Epithelial cell of proximal tubule (primary cell): Measurements from ENCODE around the gene SRP19. TPM values are rescaled to one million over a fixed set of nuclear protein-coding genes. Genes with fewer than 3 reads are reported as not detected.

Source experiments
- DNase-seq: peaks from one replicate; pipeline ENCODE4 v3.0.0-alpha.2; 2011; ENCODE audit warnings: low read depth
- H3K4me3 ChIP-seq: 2 replicates; pipeline ENCODE4 v1.5.1; 2011; ENCODE audit warnings: low read depth, mild to moderate bottlenecking, low read length
- total RNA-seq: library from RNA; depleted of rRNA; stranded (reverse); fragments of >200 nt; gene quantifications from 2 replicates; pipeline ENCODE4 v1.2.3, GENCODE V29; 2015
- TF ChIP-seq, protein P1 (sequence below): conservative IDR thresholded peaks from 2 replicates; pipeline ENCODE4 v1.5.1; 2012; ENCODE audit warnings: low read depth, mild to moderate bottlenecking, low read length

SRP19 gene
- total RNA-seq, 1 donor from 2014 or later: 75.1 TPM

GRCh38 chr5:112830378-112830777, 30.7 kb upstream of the SRP19 start:
- no peak overlapping the region for H3K4me3 ChIP-seq
- TF ChIP-seq, protein P1, sequence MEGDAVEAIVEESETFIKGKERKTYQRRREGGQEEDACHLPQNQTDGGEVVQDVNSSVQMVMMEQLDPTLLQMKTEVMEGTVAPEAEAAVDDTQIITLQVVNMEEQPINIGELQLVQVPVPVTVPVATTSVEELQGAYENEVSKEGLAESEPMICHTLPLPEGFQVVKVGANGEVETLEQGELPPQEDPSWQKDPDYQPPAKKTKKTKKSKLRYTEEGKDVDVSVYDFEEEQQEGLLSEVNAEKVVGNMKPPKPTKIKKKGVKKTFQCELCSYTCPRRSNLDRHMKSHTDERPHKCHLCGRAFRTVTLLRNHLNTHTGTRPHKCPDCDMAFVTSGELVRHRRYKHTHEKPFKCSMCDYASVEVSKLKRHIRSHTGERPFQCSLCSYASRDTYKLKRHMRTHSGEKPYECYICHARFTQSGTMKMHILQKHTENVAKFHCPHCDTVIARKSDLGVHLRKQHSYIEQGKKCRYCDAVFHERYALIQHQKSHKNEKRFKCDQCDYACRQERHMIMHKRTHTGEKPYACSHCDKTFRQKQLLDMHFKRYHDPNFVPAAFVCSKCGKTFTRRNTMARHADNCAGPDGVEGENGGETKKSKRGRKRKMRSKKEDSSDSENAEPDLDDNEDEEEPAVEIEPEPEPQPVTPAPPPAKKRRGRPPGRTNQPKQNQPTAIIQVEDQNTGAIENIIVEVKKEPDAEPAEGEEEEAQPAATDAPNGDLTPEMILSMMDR: no peak

GRCh38 chr5:112833971-112834370, 27.1 kb upstream of the SRP19 start:
- TF ChIP-seq, protein P1: no peak
- DNase-seq: no peak
- H3K4me3 ChIP-seq: no peak overlapping the region

More at GRCh38 chr5:112830378-112830777, 30.7 kb upstream of the SRP19 start:
- no peak for DNase-seq

DNA sequence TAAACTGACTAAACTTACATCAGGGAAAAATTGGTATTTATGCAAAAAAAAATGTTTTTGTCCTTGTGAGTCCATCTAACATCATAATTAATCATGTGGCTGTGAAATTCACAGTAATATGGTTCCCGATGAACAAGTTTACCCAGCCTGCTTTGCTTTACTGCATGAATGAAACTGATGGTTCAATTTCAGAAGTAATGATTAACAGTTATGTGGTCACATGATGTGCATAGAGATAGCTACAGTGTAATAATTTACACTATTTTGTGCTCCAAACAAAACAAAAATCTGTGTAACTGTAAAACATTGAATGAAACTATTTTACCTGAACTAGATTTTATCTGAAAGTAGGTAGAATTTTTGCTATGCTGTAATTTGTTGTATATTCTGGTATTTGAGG, 16.6 kb upstream of the SRP19 start:
- no peak for DNase-seq
- H3K4me3 ChIP-seq: no peak overlapping the region
- TF ChIP-seq, protein P1: no peak

DNA sequence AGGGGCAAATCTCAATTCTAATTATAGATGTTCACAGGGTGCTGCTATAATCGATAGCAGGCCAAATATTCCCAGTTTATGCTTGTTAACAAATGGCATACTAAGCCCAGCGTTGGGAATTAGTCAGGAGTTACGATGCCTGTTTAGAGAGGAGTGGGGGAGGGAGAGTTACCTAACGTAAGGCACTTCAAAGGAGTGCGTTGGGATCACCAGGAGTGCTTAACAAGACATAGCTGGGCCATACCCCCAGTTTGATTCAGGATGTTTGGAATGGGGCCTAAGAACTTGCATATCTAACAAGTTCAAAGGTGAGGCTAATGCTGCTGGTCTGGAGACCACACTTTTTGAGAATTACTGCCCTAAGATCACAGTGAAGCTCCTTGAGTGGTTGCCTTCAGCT, 14.5 kb upstream of the SRP19 start:
- TF ChIP-seq, protein P1: no peak
- no peak for DNase-seq
- no peak overlapping the region for H3K4me3 ChIP-seq

DNA sequence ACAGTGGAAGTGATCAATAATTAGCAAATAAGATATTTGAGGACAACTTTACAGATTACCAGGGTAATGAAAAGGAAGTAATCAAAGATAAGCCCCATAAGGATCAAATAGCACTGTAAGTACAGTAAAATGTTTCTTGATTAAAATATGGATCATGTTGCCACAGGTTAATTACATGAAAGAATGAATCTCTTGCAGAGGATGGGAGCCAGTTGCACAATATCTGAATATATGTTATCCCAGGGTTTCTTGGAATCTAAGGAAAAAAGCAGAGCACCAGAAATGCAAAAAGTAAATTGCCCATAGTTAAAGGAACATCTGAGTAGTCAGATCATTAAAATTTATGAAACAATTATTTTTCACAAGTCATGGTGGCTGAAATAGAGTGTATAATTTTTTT, 13.8 kb upstream of the SRP19 start:
- DNase-seq: no peak
- TF ChIP-seq, protein P1: no peak

GRCh38 chr5:112848116-112848811, 12.8 kb upstream of the SRP19 start:
- TF ChIP-seq, protein P1: peak; percentile 77
- peak overlapping the region; percentile 29 for H3K4me3 ChIP-seq
- DNase-seq: peak; percentile 42

More for the DNA sequence above, 13.8 kb upstream of the SRP19 start:
- H3K4me3 ChIP-seq: no peak overlapping the region

DNA sequence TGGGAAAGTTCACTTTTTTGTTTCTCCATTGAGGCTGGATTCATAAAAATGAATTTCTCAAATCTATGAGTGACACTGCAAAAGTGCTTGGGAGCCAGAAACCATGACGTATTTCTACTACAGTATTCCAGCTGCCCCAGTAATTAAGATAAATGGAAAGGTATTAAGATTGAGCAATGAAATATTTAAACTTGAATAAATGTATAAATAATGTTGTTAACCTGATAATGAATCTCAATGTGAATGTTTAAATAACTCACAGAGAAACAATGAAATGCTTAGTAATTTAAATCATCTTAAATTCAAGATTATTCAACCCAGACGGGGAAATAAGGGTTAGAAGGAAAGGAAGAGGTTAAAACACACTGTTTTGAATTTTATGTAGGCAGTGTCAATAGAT, 11.2 kb upstream of the SRP19 start:
- no peak overlapping the region for H3K4me3 ChIP-seq
- TF ChIP-seq, protein P1: no peak
- DNase-seq: no peak
